NB4 (cell line): Measurements from ENCODE around the gene ZNF827.

Experiments used
- DNase-seq: peaks from one replicate; pipeline ENCODE4 v3.0.0; 2010; ENCODE audit warnings: low read depth
- H3K4me3 ChIP-seq: one replicate; pipeline ENCODE4 v1.5.1; 2011; ENCODE audit warnings: mild to moderate bottlenecking, low read depth, low read length, moderate library complexity
- MYC ChIP-seq: IDR thresholded peaks from 2 replicates; pipeline ENCODE4 v1.6.1; 2011; ENCODE audit warnings: low read depth, low read length
- POLR2A ChIP-seq: IDR thresholded peaks from 2 replicates; pipeline ENCODE4 v1.6.1; 2011; ENCODE audit warnings: mild to moderate bottlenecking; ENCODE audit not compliant: insufficient read length; ENCODE audit errors: extremely low read depth
- TF ChIP-seq, protein P1 (sequence below): IDR thresholded peaks from 2 replicates; pipeline ENCODE4 v1.6.1; 2011; ENCODE audit warnings: low read depth, low read length
- TF ChIP-seq, protein P2 (sequence below): IDR thresholded peaks from one replicate; pipeline ENCODE4 v1.5.1; 2012; ENCODE audit warnings: low read depth, low read length

Gene ZNF827

DNA sequence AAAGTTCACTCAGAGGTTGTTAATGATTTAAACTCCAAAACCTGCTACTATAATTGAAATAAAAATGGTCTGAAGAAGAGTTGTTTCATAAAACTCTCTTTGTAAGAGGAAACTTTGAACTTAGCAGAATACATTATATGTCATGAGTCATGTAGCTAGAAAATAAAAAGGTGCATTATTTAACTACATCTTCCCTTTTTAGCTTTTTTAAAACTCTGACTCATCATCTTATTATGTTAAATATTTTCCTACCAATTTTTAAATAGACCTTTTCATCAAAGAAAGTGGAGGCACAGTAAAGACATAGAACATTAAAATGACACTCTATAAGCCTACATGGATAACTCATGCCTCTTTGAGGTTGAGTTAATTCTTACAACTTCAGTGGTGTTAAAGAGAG lies 1.2 kb upstream of the ZNF827 start:
- TF ChIP-seq POLR2A: no peak
- TF ChIP-seq MYC: no peak
- TF ChIP-seq, protein P1, sequence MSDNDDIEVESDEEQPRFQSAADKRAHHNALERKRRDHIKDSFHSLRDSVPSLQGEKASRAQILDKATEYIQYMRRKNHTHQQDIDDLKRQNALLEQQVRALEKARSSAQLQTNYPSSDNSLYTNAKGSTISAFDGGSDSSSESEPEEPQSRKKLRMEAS: no peak
- TF ChIP-seq, protein P2, sequence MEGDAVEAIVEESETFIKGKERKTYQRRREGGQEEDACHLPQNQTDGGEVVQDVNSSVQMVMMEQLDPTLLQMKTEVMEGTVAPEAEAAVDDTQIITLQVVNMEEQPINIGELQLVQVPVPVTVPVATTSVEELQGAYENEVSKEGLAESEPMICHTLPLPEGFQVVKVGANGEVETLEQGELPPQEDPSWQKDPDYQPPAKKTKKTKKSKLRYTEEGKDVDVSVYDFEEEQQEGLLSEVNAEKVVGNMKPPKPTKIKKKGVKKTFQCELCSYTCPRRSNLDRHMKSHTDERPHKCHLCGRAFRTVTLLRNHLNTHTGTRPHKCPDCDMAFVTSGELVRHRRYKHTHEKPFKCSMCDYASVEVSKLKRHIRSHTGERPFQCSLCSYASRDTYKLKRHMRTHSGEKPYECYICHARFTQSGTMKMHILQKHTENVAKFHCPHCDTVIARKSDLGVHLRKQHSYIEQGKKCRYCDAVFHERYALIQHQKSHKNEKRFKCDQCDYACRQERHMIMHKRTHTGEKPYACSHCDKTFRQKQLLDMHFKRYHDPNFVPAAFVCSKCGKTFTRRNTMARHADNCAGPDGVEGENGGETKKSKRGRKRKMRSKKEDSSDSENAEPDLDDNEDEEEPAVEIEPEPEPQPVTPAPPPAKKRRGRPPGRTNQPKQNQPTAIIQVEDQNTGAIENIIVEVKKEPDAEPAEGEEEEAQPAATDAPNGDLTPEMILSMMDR: no peak
- no peak overlapping the region for H3K4me3 ChIP-seq

DNA sequence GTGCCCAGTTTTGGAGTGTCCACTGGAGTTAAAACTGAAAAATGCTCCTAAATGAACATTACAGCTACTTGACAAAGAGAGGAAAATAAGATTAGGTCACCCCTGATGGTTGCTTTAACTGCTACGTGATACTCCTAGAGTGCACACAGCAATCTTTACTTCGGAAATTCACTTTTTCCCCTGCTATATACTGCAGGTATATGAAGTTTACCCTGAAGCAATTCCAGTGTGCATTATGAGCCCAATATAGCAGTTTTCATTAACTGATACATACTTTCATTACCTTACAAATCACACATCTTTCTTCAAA lies 773 bp upstream of the ZNF827 start:
- DNase-seq: no peak
- no peak overlapping the region for H3K4me3 ChIP-seq
- no peak for TF ChIP-seq MYC
- TF ChIP-seq, protein P2: no peak
- TF ChIP-seq POLR2A: no peak
- TF ChIP-seq, protein P1: no peak

More for the DNA sequence above, 1.2 kb upstream of the ZNF827 start:
- no peak for DNase-seq

DNA sequence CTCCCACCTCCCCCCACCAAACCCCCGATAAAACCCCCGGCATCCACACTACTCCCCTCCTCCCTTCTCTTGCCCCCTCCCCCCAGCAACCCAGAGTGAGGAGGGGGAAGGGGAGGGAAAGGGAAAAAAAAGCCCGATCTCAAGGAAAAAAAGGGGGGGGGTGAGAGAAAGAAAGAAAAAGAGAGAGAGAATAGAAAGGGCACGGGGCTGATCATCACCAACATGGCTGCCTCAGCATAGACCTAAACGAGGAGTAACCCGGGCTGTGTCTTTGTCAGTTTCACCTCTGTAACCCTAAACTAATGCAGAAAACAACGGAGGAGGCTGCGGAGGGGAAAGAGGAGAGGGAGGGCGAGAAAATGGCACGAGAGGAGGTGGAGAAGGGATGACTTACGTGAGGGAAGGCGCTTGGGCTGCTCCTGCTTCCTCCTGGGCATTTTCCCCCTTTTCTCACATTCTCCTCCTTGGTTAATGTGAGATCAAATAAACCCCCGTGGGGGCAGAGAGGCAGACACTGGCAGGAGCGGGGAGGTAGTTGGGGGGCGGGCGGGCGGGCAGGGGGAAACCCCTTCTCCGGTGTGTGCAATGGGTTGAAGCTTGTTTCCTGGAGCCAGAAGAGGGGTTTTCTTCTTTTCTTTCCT lies 532 bp downstream of the ZNF827 start:
- TF ChIP-seq, protein P1: no peak
- TF ChIP-seq, protein P2: no peak
- no peak for TF ChIP-seq POLR2A
- TF ChIP-seq MYC: no peak
- peak; percentile 3 for DNase-seq
- H3K4me3 ChIP-seq: no peak overlapping the region

DNA sequence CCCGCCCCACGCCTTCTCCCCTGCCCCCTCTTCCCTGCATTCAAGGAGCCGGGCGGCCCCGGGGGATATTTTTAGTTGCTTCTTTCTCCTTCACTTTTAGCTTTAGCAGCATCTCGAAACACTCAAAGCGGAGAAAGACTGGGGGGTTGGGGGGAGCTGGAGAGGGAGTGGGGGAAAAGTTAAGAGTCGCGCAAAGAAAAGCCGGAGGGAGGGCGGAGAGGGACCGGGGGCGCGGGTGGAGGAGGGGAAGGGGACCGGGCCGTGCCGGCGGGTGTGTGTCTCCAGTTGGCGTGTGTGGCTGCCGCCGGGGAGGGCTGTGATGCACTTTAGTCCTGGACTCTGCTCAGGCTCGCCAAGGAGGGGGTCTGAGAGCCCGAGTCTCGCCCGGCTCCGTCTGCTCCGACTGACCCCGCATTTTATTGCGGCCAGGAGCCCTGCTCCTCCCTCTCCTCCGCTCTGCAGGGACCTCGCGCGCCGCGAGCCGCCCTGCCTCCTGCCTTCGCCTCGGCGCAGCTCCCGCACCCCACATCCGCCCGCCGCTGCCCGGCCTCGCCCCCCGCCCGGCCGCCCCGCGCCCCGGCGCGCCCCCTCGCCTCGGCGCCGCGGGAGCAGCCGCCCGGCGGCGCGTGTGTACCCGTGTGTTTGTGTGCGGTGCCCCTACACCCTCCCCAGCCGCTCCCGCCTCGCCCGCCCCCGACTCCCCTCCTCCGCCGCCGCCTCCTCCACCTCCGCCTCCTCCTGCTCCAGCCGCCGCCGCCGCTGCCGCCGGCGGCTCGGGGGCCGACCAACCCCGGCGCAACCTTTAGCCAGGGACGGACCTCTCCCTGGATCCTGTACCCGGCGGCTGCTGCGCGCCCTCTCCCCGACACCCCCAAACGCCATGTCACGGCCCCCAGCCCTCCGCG lies 1.4 kb downstream of the ZNF827 start:
- DNase-seq: peak; percentile 20
- no peak for TF ChIP-seq MYC
- TF ChIP-seq, protein P1: no peak
- TF ChIP-seq, protein P2: no peak
- TF ChIP-seq POLR2A: no peak
- no peak overlapping the region for H3K4me3 ChIP-seq

DNA sequence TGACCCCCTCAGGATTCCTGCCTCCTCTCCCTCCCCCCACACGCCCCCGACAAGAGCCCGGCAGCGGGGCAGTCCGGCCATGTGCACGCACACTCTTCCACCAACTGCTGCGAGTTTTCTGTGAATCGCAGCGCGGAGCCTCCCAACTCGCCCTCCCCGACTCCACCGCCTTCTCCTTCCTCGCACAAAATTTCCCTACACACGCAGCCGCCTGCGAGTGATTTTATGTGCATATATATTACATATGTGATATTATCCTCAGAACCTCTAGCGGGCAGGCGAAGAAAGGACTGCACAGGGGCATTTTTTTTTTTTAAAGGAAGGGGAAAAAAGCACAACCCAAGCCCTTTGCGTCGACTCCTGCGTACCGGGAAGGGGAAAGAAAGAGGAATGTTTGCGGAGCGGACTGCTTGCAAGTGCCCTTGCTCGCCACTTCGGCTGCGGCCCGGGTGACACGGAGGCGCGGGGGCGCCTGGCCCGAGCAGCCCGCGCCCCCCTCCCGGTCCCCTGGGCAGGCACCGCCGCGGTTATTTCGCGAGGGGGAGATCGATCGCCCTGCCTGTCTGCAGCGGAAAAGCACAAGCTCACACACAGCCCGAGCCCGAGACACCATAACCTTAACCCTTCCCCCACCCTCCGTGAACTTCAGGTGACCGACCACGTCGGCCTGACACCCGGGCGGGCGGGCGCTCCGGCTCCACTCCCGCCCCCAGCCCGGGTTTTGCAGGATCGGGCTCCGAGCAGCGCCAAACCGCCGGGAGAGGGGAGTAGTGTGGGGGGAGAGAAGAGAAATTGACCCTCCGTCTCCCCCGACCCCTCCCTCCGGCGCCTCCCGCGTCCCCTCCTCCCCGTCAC lies 2.3 kb downstream of the ZNF827 start:
- no peak overlapping the region for H3K4me3 ChIP-seq
- TF ChIP-seq, protein P2: no peak
- TF ChIP-seq, protein P1: no peak
- TF ChIP-seq POLR2A (no peak), MYC (no peak)
- peak; percentile 8 for DNase-seq
